ENCODE measurements around the gene KDM1A.

- TF ChIP-seq POLR2A (IDR thresholded peaks at IDR 0.05) (no peak), CTCF (IDR thresholded peaks at IDR 0.05) (no peak), POLR2AphosphoS5 (IDR thresholded peaks at IDR 0.05) (no peak)
These were observed 10.1 kb downstream of the KDM1A start for GRCh38 chr1:23029337-23029736.
